Muscle layer of colon (tissue), 2 donors: ENCODE data around the gene LRMDA.
"Not testable (repeated sequence)": the region's sequence is repeated elsewhere in the genome, so short reads cannot be mapped to it uniquely, and the experiment has no call there.

Source experiments
- H3K27ac ChIP-seq: one replicate; pipeline ENCODE4 v1.7.0; 2013; ENCODE audit warnings: low read depth, mild to moderate bottlenecking, low read length, moderate library complexity
- H3K27me3 ChIP-seq, 2 donors: one replicate each; pipeline ENCODE4 v1.7.0; 2013; ENCODE audit warnings: low read length in 2 of 2, mild to moderate bottlenecking in 2 of 2; ENCODE audit not compliant: insufficient read depth in 2 of 2, control insufficient read depth in 1 of 2
- H3K36me3 ChIP-seq: one replicate; pipeline ENCODE4 v1.7.0; 2013; ENCODE audit warnings: mild to moderate bottlenecking, low read length; ENCODE audit not compliant: insufficient read depth
- H3K4me1 ChIP-seq: one replicate; pipeline ENCODE4 v1.7.0; 2013; ENCODE audit warnings: mild to moderate bottlenecking, low read length; ENCODE audit not compliant: insufficient read depth
- H3K4me3 ChIP-seq, 2 donors: one replicate each; pipeline ENCODE4 v1.7.0; 2013; ENCODE audit warnings: low read length in 2 of 2, low read depth in 1 of 2, mild to moderate bottlenecking in 1 of 2, moderate library complexity in 1 of 2
- H3K9ac ChIP-seq: one replicate; pipeline ENCODE4 v1.7.0; 2013; ENCODE audit warnings: low read length
- H3K9me3 ChIP-seq: one replicate; pipeline ENCODE4 v1.7.0; 2013; ENCODE audit warnings: mild to moderate bottlenecking, low read length
- donor health status: abdominal sarcoma.
- donor health status: Adenocarcinoma of cecum.

LRMDA gene

DNA sequence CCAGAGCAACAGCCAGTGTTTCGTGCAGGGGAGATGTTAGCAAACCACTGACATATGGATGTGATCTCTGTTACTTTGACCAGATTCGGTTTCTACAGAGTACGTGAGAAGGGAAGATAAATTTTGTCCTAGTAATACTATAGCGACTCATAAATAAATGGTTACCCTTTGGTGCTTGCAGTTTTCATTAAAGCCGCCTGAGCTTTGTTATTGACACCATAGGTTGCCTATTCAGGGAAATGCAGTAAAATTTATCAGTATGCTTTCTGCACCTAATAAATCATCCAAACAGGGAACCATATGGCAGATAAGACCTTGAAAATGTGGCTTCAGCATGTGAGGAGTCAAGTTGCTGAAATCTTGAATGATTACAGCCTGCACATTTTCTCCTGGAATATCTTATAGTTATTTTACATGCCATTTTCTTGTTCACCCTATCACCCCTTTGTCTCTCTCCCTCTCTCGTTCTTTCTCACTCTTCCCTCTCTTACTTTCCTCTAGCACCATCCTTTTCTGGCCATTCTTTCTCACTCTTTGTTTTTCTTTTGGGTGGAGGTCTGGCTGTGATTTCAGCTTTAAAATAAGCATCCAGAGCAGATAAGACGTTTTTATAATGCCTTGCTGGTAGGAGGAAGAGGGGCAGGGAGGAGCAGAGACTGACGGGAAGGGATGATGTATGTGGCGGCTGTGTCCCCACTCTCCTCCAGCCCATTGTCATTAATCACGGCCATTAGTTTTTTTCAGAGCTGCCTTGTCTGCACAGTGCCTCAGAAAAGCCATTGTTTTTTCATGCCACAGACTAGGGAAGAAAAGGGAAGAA, 182.5 kb downstream of the LRMDA start:
- Histone ChIP-seq H3K27me3 (no peaks in the 10 kb centered on the region), H3K9me3 (no peaks in the 10 kb centered on the region), H3K4me1 (peaks cover 9% of the 10 kb centered on the region), H3K9ac (no peak overlapping the region), H3K27ac (no peak overlapping the region), H3K4me3 (no peak overlapping the region), H3K36me3 (no peaks in the 10 kb centered on the region)

DNA sequence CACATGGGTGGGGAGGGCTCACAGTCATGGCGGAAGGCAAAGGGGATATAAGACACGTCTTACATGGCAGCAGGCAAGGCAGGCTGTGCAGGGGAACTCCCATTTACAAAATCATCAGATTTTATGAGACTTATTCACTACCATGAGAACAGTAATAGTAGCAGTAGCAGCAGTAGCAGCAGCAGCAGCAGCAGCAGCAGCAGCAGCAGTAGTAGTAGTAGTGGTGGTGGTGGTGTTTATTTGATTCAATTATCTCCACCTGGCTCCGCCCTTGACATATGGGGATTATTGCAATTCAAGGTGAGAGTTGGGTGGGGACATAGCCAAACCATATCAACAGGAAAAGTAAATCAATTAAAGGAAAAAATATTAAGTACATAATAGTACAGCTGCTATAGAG, 184.7 kb downstream of the LRMDA start:
- H3K4me3 ChIP-seq = no peak overlapping the region
- H3K36me3 ChIP-seq = no peaks in the 10 kb centered on the region
- H3K27me3 ChIP-seq = no peaks in the 10 kb centered on the region
- no peak overlapping the region for H3K27ac ChIP-seq
- H3K4me1 ChIP-seq = peaks cover 9% of the 10 kb centered on the region
- H3K9me3 ChIP-seq = no peaks in the 10 kb centered on the region
- H3K9ac ChIP-seq = no peak overlapping the region

DNA sequence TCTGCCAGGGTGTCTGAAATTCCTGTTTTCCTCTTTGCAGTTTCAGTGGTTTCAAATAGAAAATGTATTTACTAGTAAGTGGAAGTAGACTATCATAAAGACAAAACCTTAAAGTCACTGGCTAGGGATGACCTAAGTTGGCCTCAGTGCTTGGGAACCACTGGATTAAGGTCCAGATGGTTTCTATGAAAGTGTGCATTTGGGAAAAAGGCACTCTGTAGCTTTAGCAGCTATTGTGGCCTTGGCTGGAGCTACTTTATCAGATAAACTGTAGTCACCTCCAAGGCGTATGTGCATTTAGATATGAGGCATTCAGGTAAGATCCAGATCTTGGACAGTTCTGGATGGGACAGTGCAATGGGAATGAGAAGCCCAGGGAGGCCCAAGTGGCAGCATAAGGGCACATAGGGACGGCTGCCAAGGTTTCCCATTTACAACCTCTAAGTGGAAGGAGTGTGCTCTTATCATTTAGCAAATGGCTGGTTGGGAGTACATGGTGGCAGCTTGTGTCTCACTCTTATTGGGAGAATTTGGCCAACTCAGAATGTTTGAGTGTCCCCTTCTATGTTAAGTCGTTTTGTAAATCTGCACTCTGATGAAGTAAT, 185.6 kb downstream of the LRMDA start:
- H3K27ac ChIP-seq = no peak overlapping the region
- no peak overlapping the region for H3K4me3 ChIP-seq
- H3K27me3 ChIP-seq = no peaks in the 10 kb centered on the region
- H3K4me1 ChIP-seq = peaks cover 9% of the 10 kb centered on the region
- no peaks in the 10 kb centered on the region for H3K36me3 ChIP-seq
- H3K9me3 ChIP-seq = no peaks in the 10 kb centered on the region
- no peak overlapping the region for H3K9ac ChIP-seq

DNA sequence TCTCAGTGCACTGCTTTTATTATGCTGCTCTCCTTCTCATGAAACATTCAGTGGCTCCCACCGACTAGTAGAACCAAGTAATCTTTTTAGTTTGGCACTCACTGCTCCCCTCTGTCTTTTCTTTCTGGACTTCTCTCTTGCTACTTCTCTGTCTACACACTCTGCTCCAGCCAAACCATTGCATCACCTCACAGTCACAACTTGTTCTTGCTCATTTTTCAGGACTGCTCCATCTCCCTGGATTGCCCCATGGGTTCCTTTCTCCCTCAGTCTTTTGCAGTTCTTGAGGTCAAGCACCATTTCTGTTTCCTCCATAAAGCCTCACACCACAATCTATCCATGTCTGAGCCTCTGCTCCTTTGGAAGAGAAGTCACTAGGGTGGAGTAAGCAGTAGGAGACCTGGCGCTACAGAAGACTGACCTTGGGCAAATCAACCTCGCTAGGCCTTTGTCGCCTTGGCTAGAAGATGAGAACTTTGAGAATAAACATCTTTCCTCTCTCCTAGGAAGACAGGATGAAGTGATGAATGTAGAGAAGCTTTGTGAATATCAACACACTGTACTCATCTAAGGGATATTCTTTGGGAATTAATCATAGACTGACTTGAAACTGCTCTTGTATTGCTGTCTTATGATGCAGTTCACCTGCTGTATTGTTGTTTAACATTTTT, 186.2 kb downstream of the LRMDA start:
- Histone ChIP-seq H3K4me3 (no peak overlapping the region), H3K36me3 (no peaks in the 10 kb centered on the region), H3K4me1 (peaks cover 9% of the 10 kb centered on the region), H3K9ac (no peak overlapping the region), H3K27ac (no peak overlapping the region), H3K27me3 (no peaks in the 10 kb centered on the region), H3K9me3 (no peaks in the 10 kb centered on the region)

DNA sequence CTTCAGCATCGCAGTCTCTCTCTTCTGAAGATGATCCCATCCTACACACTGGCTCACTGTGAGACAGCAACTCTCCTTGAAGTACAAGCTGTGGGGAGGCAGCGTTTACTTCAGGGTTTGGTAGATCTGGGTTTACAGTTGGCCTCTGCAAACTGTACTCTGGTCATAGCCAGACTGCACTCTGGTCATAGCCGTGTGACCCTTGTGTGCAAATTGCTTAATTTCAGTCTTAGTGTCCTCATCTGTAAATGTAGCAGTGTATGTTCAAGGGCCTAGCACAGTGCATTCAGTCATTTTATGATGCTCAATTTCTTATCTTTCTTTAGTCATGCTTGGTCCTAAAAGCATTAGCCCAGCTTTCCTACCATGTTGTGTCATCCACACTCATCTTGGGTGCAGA, 188.2 kb downstream of the LRMDA start:
- H3K36me3 ChIP-seq = no peaks in the 10 kb centered on the region
- no peaks in the 10 kb centered on the region for H3K9me3 ChIP-seq
- no peaks in the 10 kb centered on the region for H3K27me3 ChIP-seq
- no peak overlapping the region for H3K4me3 ChIP-seq
- H3K9ac ChIP-seq = no peak overlapping the region
- H3K4me1 ChIP-seq = no peaks in the 10 kb centered on the region
- no peak overlapping the region for H3K27ac ChIP-seq

DNA sequence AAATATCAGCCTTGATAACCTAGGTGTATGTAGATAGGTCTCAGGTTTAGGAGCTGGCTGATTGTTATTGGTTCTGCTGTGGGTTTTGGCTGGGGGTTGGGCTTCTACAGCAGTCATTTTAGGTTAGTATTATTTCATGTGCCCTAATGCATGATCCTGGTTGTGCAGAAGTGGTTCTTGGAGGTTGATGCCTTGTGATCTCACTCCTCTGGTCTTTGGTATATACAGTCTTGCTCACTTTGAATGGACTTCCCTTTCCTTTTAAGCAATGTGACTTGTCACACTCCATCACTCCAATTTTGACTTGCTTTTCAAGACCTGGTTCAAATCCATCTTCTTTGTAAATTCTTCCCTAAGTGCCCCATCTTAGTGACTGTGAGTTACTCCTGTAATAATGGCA, 188.9 kb downstream of the LRMDA start:
- no peak overlapping the region for H3K27ac ChIP-seq
- no peak overlapping the region for H3K4me3 ChIP-seq
- no peaks in the 10 kb centered on the region for H3K9me3 ChIP-seq
- H3K36me3 ChIP-seq = no peaks in the 10 kb centered on the region
- no peak overlapping the region for H3K9ac ChIP-seq
- H3K27me3 ChIP-seq = no peaks in the 10 kb centered on the region
- no peaks in the 10 kb centered on the region for H3K4me1 ChIP-seq

DNA sequence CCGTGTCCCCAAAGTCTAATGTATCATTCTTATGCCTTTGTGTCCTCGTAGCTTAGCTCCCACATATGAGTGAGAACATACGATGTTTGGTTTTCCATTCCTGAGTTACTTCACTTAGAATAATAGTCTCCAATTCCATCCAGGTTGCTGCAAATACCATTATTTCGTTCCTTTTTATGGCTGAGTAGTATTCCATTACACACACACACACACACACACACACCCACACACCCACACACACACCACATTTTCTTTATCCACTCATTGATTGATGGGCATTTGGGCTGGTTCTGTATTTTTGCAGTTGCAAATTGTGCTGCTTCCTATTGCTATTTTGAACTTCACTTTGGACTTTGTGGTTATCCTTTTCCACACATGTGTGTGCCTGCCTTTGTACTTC, 189.6 kb downstream of the LRMDA start:
- H3K9ac ChIP-seq, H3K27ac ChIP-seq, H3K36me3 ChIP-seq: not testable (repeated sequence)

DNA sequence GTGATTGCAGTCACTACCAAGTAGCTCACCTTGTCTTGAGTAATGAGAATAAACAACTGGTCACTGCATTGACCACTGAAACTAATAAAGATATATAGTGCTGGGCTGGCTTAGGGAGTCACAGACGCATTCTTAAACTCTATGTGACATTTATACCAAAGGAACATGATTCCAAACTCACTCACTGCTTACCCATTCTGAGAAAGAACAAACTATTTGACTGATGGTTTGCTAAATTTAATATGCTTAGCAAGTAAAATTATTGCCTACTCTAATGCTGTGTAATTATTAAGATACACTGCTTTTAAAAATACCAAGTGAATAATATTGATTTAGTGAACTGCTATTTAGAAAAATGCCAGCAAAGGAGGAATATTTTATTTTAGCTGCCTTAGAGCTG, 191.1 kb downstream of the LRMDA start:
- Histone ChIP-seq H3K9me3 (no peaks in the 10 kb centered on the region), H3K27me3 (no peaks in the 10 kb centered on the region), H3K36me3 (no peaks in the 10 kb centered on the region), H3K4me3 (no peak overlapping the region), H3K9ac (no peak overlapping the region), H3K27ac (no peak overlapping the region), H3K4me1 (no peaks in the 10 kb centered on the region)

More for the DNA sequence above, 189.6 kb downstream of the LRMDA start:
- H3K27me3 ChIP-seq, H3K4me3 ChIP-seq, H3K4me1 ChIP-seq, H3K9me3 ChIP-seq: not testable (repeated sequence)

DNA sequence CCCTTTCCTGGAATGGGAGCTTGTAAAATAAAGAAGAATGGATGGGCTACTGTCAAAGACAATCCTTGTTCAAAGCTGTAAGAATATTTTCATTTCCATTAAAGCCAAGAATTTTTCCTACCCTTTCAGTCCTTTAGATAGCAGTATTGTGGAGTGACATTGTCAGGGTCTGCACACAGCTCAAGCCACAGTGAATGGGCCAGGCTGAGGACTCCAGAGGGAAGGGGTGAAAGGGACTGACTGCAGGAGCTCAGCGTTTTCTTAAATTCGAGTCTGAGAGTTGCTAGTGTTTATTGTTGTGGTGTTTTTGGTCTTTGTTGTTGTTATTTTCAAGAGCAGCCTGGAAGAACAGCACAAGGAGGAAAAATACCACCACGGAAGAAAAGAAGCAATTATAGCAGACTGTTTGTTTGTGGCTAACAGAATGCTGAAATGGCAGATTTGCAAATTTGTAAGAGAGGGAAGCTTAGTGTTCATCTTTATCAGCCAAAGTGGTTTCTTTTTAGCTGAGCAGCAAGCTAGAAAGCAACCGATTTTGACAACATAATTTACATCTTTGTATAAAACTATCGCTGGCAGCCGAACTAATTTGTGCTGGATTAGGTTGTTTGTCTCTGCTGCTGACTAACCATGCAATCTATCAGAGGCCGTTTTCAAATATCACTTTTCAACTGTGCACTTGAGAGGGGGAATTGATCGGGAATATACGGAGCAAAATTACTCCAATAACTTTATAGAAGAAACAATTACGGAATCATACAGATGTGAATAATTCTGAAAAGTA, 192.1 kb downstream of the LRMDA start:
- Histone ChIP-seq H3K9ac (no peak overlapping the region), H3K4me1 (no peaks in the 10 kb centered on the region), H3K36me3 (no peaks in the 10 kb centered on the region), H3K9me3 (no peaks in the 10 kb centered on the region), H3K27me3 (no peaks in the 10 kb centered on the region), H3K4me3 (no peak overlapping the region), H3K27ac (no peak overlapping the region)

DNA sequence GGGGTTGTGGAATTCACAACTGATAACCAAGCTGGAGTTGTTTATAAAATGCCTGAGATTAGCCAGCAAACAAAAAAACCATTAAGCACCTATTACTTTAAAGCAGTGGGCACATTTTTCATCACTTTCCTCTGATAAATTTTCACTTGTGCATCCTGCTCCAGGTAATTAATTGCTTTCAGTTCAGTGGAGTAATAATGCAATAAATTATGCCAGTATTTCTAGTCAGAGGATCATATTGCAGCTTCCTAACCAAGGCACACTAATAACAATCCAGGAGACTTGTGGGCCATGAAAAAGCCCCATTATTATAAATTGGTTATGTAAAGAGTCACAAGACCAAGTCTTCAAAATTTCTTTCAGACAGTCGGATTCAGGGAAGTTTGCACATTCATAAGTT, 193.2 kb downstream of the LRMDA start:
- no peaks in the 10 kb centered on the region for H3K9me3 ChIP-seq
- H3K4me1 ChIP-seq = no peaks in the 10 kb centered on the region
- H3K36me3 ChIP-seq = no peaks in the 10 kb centered on the region
- no peak overlapping the region for H3K27ac ChIP-seq
- no peaks in the 10 kb centered on the region for H3K27me3 ChIP-seq
- no peak overlapping the region for H3K4me3 ChIP-seq
- H3K9ac ChIP-seq = no peak overlapping the region

DNA sequence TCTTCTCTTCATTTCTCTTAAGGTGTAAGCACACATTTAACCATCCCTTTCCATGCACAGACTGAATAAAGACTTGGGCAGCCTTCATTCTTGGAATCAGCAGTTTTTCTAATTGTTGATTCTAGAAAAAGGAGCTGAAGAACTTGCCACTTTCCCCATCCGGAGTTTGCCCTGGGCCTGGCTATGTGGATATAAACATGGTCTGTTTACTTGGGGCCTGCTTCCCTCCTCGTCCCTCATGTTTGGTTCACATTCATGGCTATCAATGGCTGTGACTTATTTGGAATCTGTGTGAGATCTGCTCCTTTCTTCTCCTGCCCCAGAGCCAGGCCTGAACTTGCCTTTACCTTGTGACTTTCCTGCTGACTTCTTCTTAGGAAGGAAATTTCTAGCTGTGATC, 199.3 kb downstream of the LRMDA start:
- no peak overlapping the region for H3K27ac ChIP-seq
- H3K9me3 ChIP-seq = no peaks in the 10 kb centered on the region
- no peaks in the 10 kb centered on the region for H3K36me3 ChIP-seq
- no peaks in the 10 kb centered on the region for H3K27me3 ChIP-seq
- H3K9ac ChIP-seq = no peak overlapping the region
- H3K4me3 ChIP-seq = no peak overlapping the region
- H3K4me1 ChIP-seq = no peaks in the 10 kb centered on the region
